ENCODE results near the gene PTPRM.
A peak's percentile ranks its signal among the peaks of the same experiment; 100 is the strongest.
"Not testable (repeated sequence)": the region's sequence is repeated elsewhere in the genome, so short reads cannot be mapped to it uniquely, and the experiment has no call there.

PTPRM gene

DNA sequence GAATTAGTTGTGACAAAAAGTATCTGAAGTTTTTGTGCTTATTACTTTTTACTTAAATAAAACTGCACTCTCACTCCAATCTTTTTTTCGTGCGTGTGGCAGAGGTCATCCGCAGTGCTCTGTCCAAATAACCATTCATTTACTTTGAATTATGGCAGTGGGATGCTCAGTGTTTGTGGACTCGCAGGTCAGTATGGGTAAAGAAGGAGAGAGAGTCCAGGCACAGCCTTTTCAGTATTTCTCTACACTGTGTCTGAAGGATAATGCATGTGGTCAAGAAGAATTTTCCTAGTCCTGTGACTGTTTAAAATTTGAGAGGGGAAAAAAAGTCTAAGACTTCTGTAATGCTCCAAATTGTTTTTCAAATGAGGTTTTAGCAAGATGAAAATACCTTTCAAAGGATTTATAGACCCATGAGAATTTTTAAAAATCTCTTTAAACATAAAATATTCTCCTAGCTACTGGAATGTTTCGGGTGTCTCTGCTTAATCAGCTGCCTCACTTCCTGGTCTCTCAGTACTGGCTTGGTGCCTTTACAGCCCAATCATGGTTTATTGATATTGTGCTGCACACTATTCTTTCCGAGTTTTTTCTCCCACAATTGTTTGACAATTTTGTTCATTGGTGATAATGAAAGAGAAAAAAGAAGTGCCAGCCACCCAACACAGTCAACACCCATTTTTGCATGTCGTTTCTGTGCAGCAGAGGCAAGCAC, 453.2 kb downstream of the PTPRM start:
- DNase-seq: no peak

DNA sequence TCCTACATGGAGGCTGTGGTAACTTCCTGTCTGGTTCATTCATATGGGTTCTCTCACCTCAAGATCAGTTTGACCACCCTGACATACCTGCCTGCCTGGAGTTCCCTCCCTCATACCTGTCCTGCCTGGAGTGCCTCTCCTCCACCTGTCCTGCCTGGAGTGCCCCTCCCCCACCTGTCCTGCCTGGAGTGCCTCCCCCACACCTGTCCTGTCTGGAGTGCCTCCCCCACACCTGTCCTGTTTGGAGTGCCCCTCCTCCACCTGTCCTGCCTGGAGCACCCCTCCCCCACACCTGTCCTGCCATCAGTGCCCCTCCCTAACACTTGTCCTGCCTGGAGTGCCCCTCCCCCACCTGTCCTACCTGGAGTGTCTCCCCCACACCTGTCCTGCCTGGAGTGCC, 461.9 kb downstream of the PTPRM start:
- no peak for DNase-seq

DNA sequence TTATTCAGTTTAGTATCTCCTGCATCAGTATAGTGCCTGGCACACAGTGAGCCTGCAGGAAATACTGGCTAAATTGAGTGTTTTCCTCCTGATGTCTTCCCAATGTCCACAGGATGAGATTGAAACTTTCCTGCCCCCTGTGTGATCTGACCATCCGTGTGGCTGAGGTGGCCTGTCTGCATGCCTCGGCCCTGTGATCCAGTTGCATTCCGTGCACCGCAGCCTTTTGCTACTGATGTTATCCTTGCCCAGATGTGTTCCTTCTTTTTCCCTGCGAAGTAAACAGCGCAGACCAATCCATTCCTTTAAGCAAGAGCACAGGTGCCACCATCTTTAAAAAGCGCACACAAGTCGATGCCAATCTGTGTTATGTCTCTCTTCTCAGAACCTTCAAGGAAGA, 462.6 kb downstream of the PTPRM start:
- DNase-seq: no peak

DNA sequence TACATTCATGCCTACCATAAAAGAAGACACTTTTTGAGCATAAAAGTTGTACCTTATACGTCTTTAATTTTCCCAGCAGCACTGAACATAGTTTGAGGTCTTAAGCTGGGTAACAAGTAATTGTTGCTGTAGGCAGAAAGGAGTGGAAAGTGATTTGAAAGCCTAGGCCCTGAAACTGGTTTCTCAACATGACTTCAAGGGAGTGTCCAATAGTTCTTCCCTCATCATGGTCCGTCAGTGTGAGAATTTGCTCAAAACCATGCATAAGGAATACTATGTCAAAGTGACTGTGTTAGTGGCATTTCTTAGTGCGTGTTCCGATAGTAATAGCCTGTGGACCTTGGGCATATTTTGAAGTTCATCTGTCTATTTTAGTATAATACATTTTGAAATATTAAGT, 463.1 kb downstream of the PTPRM start:
- DNase-seq: no peak

DNA sequence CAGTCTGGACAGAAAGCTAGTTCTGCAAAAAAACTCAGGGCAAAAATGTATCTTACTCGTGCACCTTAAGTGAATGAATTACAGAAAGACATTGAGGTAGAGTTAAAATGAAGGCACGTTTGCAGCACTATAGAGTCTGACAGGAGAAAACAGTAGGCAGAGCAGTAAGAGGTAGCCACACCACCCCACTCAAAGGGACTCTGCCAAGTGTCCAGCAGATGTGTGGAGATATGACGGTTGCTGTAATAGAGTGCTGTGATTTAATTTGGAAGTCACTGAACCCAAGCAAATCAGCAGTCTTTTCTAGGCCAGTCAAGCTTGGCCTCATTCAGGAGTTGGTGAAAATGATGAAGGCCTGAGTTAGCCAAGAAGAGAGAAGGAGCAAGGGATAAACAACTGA, 464.4 kb downstream of the PTPRM start:
- no peak for DNase-seq

DNA sequence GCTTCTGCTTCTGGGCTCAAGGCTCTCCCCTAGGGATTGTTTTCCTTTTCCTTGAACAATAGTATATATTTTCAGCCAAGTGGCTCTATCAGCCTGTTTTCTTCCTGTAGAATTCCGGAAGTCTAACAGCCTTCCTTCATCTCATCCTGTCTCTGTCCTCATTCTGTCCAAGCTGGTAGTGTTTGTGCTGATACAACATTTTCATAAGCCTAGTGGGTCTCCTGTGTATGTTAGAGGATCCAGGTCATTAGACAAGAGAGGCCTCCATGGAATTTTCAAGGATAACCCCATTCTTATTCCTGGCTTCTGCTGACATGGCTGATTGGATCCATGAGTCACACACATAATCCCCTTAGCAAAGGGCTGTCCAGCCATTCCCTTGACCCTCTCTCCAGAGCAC, 467.6 kb downstream of the PTPRM start:
- no peak for DNase-seq

DNA sequence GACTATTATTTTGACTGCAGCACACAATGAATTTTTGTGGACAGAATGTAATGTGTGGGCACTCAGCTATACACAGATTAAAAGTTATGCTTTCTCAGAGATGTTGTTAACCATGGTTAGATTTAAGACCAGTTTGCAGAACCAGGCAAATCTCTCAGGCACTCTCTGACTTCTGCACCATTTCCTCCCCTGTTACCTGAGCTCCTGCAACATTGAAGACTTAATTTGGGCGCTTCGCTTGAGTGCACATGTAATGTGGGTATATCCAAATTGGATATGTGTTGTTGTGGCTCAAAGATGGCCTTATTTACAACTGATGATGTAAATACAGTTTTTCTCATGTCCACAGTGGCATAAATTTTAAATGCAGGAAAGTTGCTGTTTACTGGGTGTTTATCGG, 469.4 kb downstream of the PTPRM start:
- DNase-seq: no peak

DNA sequence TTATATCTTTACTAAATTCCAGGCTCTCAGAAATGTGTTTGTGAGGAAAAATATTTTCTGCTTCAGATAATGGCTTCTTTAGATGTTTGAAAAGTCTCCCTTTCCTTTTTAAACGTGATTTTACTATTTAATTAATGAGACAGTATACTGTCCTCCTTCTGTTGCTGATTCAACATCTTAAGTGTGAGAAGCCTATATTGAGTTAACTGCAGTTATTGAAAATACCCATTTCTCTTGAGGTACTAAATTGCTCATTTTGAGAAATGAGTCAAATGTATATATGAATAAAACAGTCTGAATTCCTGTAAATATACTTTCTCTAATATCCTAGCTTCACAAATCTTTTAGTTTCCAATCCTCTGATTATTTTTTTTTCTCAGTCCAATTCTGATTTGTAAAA, 470.2 kb downstream of the PTPRM start:
- no peak for DNase-seq

DNA sequence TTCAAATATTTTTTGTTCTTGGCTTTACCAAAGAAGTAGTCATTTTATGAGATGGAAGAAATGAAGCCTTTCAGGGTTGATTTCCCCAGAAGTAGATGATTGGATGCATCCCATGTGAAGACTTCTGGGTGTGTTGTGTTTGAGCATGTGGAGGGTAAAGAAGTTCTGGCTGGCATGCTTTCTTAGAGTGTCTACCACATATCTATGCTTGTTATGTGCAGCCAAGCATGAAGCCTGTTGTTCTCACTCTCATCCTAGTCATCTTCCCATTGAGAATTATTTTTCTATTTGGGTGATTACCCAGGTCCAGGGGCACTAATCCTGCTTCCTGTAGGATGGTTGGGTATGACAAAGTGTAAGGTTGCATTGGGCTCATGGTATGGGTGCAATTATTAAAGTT, 472.9 kb downstream of the PTPRM start:
- DNase-seq: no peak

DNA sequence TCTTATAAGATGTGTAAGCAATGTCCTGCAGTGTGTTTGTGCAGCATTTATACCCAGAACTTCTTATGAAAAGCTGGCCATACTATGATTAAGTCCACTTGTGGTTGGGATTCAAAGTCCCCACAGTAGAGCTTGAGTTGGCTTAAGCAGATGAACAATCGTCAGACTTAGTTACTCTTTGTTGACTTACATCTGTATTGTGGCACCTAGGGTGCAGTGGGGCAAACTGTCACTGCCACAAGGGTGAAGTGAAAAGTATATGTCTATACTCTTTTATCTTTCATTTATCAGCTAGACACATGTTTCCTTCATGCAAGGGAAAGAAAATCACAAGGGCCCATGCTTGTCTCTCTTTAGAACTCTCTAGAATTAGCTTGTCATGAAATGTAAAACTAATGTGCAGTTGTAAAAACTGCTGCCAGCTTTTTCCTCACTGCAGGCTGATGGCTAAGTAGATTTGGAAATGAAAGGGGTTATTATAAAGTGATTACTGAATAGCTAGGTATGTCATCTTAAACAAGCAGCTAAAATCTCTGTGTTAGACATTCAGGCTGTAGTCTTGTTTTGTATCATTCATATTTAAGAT, 474.5 kb downstream of the PTPRM start:
- no peak for DNase-seq

DNA sequence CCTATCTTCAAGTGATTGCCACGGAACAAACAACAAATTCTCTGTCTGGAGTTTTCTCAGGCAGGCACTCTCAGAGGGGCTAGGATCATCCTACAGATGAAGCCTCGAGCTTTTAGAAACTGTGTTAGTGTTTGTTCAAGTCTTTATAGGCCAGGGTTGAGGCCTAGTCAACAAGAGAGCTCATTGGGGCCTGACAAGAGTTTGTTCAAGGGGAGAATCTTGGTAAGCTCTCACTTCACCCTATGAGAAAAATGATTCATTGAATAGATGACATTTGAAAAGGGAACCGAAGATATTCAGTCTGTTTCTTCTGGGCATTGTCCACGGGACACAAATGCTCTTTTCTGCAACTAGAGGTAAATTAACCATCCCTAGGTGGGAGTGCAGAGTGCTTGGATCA, 476.9 kb downstream of the PTPRM start:
- DNase-seq: no peak

DNA sequence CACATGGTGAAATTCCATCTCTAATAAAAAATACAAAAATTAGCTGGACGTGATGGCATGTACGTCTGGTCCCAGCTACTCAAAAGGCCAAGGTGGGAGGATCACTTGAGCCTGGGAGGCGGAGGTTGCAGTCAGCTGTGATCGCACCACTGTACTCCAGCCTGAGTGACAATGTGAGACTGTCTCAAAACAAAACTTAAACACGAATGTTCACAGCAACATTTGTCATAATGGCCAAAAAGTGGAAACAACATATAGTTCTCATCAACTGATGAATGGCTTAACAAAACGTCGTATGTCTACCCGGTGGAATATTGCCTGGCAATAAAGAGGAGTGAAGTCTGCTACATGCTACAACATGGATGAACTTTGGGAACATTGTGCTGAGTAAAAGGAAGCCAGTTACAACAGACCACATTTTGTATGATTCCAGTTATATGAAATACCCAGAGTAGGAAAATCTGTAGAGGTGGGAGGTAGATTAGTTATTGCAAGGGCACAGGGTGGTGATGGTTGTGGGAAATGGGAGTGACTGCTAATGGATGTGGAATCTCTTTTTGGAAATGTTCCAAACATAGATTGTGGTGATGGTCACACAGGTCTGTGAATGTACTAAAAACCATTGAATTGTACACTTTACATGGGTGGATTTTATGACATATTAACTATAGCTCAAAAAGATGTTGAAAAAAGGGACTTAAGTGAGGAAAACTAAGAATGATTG, 478.2 kb downstream of the PTPRM start:
- DNase-seq: no peak

DNA sequence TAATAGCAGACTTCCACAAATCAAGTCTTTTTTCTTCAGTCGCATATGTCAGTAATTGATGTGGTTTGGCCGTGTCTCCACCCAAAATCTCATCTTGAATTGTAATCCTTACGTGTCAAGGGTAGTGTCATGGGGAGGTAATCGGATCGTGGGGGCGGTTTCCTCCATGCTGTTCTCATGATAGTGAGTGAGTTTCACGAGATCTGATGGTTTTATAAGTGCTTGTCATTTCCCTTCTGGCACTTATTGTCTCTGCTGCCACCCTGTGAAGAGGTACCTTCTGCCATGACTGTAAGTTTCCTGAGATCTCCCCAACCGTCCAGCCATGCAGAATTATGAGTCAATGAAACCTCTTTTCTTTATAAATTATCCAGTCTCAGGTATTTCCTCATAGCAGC, 478.8 kb downstream of the PTPRM start:
- peak; percentile 20 to 43 for DNase-seq

DNA sequence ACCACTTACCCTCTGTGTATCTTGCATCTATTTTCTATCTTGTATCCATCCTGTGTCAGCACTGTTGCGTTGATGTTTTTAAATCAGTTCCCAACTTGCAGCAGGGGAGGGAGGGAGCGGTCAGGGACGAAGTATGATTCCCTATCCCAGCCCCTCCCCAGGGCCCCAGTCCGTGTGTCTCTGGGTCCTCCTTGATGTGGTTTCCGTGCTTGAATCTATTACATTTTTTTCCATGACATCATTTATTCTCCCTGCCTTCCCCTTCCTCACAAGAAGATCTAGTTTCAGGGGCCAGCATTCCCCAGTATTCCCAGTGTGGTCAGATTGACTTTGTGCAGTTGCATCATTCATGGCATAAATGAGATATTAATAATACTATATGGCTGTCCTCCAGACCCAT, 479.3 kb downstream of the PTPRM start:
- no peak for DNase-seq

DNA sequence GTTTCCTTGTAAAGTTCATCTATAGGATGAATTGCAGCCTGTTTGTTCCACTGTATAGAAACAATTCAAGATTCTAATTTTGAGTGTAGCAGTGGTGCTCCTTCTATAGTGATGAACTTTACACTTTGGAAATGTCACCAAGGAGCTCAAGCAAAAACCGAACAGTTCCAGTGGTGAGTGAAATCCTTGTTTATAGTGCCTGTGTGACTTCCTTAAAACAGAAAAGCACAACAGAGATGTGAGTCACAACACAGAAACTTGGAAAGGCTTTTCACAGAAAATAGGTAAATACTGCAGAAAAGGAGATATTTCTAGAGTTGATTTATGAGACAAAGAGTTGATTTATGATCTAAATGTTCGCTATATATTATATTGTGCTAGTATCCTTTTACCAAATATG, 482.0 kb downstream of the PTPRM start:
- no peak for DNase-seq

DNA sequence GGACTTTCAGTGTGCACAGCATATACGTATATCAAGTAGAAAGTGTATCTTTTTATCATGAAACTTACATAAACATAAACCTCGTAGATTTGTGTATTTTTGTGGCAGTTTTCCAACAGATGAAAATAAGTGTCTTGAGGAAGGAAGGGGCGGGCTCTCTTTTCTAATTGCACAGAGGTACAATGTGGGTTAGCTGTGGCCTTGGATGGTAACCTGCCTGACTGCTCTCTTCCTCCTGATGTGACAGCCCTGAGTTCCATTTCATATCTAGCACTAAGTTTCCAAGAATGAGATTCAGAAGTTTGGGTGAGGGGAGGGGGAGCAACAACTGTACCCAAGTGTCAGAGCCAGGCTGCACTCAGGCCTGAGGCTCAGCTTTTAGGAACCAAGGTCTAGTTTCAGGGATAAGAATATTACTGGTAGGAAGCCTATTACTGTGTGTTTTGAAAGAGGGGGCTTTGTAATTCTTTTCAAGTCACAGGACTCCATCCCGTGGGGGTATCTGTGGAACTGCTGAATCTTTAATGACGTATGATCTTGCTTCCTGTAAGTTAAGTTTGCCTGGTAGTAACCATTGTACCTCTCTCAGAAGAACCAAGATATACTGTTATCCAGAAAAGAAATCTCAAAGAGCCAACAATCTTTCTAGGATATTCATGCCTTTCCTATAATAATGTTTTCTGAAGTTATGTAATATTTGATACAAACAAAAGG, 483.7 kb downstream of the PTPRM start:
- DNase-seq: no peak

DNA sequence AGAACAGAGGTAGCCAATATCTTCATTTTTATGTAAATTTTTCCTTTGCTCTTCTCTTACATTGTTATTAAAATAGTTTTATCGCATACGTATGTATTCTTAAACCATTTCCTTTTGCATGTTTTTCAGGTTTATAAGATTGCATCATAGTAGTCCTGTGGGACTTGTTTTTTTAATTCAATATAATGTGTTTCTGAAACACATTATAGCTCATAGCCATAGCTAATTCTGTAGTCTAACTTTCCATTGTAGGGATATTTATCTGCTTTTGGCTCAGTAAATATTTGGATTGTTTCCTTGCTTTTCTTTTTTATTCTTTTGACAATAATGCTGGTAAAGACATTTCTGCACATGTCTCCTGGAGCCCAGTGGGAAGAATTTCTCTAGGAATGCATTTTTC, 484.3 kb downstream of the PTPRM start:
- no peak for DNase-seq

DNA sequence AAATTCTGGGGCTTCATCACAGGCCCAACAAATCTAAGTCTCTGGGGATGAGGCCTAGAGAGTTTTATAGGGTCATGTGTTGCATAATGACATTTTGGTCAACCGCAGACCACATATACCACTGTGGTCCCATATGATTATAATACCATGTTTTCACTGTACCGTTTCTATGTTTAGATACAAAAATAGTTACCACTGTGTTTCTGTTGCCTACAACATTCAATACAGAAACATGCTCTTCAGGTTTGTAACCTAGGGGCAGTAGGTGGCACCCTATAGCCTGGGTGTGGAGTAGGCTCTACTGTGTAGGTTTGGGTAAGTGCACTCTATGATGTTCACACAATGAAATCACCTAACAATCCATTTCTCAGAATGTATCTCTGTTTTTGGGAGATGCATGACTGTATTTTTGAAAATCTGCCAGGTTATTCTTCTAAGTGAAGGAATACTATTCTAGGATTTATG, 485.2 kb downstream of the PTPRM start:
- DNase-seq: no peak

DNA sequence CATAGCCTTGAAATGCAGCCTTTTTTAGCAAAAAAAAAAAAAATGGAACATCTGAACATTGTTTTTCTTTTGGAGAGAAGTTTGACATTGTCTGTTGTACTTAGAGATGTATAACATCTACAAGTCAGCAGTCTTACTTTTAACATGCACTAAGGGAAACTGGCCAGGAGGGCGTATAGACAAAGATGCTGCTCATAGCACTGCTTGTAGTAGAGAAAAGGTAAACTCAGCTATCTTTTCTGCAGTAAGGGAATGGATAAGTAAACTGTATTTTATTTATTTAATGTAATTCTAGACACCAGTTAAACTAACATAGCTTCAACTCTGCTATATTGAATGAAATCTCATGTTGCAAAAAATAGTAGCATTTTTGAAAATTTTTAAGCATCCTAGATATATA, 489.6 kb downstream of the PTPRM start:
- no peak for DNase-seq

DNA sequence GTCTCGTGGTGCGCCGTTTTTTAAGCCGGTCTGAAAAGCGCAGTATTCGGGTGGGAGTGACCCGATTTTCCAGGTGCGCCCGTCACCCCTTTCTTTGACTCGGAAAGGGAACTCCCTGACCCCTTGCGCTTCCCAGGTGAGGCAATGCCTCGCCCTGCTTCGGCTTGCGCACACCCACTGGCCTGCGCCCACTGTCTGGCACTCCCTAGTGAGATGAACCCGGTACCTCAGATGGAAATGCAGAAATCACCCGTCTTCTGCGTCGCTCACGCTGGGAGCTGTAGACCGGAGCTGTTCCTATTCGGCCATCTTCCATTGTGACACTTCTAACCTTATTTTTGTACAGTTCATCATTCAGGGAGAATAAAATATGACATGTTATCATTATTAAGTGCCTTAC, 496.0 kb downstream of the PTPRM start:
- DNase-seq: not testable (repeated sequence)

DNA sequence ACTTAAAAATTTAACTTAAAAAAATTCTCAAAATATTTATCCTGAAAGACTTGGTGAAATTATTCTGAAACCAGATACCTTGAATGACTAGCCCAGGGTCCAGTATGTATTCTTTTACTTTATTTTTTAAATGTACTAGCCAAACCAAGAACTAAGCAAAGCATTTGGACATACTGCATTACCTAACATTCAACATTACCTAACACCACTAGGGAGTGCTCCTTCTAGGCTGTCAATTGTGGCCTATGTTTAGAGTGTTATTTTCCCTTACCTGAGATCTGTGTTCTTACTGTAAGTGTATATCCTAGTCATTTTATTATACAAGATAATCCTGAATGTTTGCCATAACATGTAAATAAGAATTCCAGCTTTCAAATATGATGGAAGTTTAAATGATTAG, 496.6 kb downstream of the PTPRM start:
- no peak for DNase-seq

DNA sequence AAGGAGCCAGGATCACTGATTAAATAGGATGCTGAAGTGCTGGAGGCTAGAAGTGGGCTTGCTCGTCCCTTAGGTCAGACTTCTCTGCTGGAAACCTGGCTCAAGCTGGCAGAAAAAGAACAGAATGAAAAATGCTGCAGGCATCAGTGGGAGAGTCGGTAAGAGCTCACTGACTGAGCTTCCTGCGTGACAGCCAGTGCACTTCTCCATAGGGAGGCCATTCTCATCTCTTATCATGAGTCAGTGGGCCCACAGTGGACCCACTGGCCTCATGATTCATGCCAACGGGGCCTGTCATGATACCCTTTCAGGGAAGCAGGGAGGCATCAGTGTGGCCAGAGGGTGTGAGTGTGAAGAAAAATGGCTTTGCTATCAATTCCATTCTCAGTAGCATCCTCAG, 498.2 kb downstream of the PTPRM start:
- no peak for DNase-seq

DNA sequence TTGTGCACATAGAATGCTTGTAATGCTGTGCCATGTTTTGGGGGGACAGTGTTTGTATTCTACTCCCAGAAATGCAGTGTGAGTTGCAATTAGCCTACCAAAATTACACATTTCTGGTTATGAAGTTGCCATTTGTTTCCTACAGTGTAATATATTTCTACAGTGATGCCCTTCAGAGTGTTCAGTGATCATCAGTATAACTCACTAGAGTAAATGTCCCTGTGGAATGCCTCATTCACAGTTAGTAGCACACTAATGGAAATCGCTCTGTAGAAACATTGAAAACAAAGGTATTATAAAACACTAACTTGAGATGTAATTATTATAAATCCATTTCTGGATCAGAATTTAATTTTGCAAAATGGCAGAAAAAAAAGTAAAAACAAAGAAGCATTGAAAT, 498.7 kb downstream of the PTPRM start:
- no peak for DNase-seq

DNA sequence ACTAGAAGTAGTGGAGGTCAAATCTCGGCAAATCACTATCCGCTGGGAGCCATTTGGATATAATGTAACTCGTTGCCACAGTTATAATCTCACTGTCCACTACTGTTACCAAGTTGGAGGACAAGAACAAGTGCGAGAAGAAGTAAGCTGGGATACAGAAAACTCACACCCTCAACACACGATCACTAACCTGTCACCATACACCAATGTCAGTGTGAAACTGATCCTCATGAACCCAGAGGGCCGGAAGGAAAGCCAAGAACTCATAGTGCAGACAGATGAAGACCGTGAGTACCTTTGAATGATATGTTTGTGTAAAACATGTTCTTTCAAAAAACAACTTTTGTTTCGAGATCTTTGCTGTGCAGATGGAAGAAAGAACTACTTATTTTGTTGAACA, 502.6 kb downstream of the PTPRM start:
- DNase-seq: no peak
